SK-N-SH (cell line): ENCODE results near the gene GBP1. TPM values are rescaled to one million over a fixed set of nuclear protein-coding genes. Genes with fewer than 3 reads are reported as not detected.

ENCODE experiments used
- CTCF ChIA-PET: fragments of 300-600, 350-600 bp; formaldehyde crosslinking; extraction: SDS; loops from one replicate; lab custom pipeline; 2021; lab: Yijun Ruan, JAX
- POLR2A ChIA-PET: fragments of 350-600 bp; sonication (Branson Sonifier 250); formaldehyde crosslinking; extraction: SDS; loops from one replicate; lab custom pipeline; 2020; ENCODE audit warnings: antibody characterized with exemption, inconsistent platforms; lab: Yijun Ruan, JAX
- DNase-seq: peaks from one replicate; pipeline ENCODE4 v3.0.0; 2012
- H2AFZ ChIP-seq: fragments of 200-600 bp; sonication (generic); 2 replicates; pipeline ENCODE4 v1.8.1; 2016; ENCODE audit warnings: antibody characterized with exemption, mild to moderate bottlenecking, low read depth
- H3F3A ChIP-seq: fragments of 200-600 bp; sonication (generic); replicated peaks from 2 replicates; pipeline ENCODE3; 2016; ENCODE audit warnings: antibody characterized with exemption, mild to moderate bottlenecking; ENCODE audit not compliant: insufficient read depth
- H3K27ac ChIP-seq, 2 experiments: fragments of 200-500 bp in 1 of 2; fragments of 200-600 bp in 1 of 2; sonication (Bioruptor generic) in 1 of 2; sonication (generic), shearing (Covaris generic) in 1 of 2; 2 replicates each; pipeline versions ENCODE4 v1.5.1 to v1.6.1; 2014 to 2016; ENCODE audit warnings: low read depth in 2 of 2, inconsistent platforms in 1 of 2, low read length in 1 of 2, mild to moderate bottlenecking in 1 of 2, mixed read lengths in 1 of 2
- H3K27me3 ChIP-seq: fragments of 200-600 bp; sonication (generic), shearing (Covaris generic); 2 replicates; pipeline ENCODE4 v1.6.1; 2016; ENCODE audit warnings: mixed run types; ENCODE audit not compliant: insufficient read depth
- H3K36me3 ChIP-seq, 2 experiments: fragments of 200-500 bp in 1 of 2; fragments of 200-600 bp in 1 of 2; sonication (Bioruptor generic) in 1 of 2; sonication (generic) in 1 of 2; replicated peaks in 1 of 2; 2 replicates each; pipeline versions ENCODE3 to v1.5.1; 2014 to 2016; ENCODE audit warnings: low read length in 1 of 2, mild to moderate bottlenecking in 1 of 2; ENCODE audit not compliant: insufficient read depth in 2 of 2, control insufficient read depth in 1 of 2
- H3K4me1 ChIP-seq, 2 experiments: fragments of 200-500 bp in 1 of 2; fragments of 200-600 bp in 1 of 2; sonication (Bioruptor generic) in 1 of 2; sonication (generic), shearing (Covaris generic) in 1 of 2; 2 replicates each; pipeline versions ENCODE4 v1.5.1 to v1.6.1; 2014 to 2016; ENCODE audit warnings: low read depth in 1 of 2, low read length in 1 of 2, mixed run types in 1 of 2; ENCODE audit not compliant: insufficient read depth in 2 of 2, control insufficient read depth in 1 of 2
- H3K4me2 ChIP-seq: fragments of 200-600 bp; sonication (generic), shearing (Covaris generic); 2 replicates; pipeline ENCODE4 v1.6.1; 2017; ENCODE audit warnings: mixed run types
- H3K4me3 ChIP-seq, 2 experiments: fragments of 200-500 bp in 1 of 2; fragments of 200-600 bp in 1 of 2; sonication (Bioruptor generic) in 1 of 2; sonication (generic), shearing (Covaris generic) in 1 of 2; 2 replicates each; pipeline versions ENCODE4 v1.5.1 to v1.8.1; 2014 to 2016; ENCODE audit warnings: low read depth in 2 of 2, inconsistent platforms in 1 of 2, low read length in 1 of 2, mild to moderate bottlenecking in 1 of 2, mixed read lengths in 1 of 2, moderate library complexity in 1 of 2
- H3K79me2 ChIP-seq: fragments of 200-600 bp; sonication (generic); 2 replicates; pipeline ENCODE4 v1.8.1; 2017; ENCODE audit warnings: mild to moderate bottlenecking; ENCODE audit not compliant: insufficient read depth
- H3K9ac ChIP-seq: fragments of 200-600 bp; sonication (generic); 2 replicates; pipeline ENCODE4 v1.6.1; 2017; ENCODE audit warnings: mixed run types
- H3K9me2 ChIP-seq: fragments of 200-600 bp; sonication (generic); 2 replicates; pipeline ENCODE4 v1.6.1; 2017; ENCODE audit warnings: mixed run types
- H3K9me3 ChIP-seq: fragments of 200-600 bp; sonication (generic); 2 replicates; pipeline ENCODE4 v1.6.1; 2017; ENCODE audit warnings: mixed run types, mild to moderate bottlenecking, moderate library complexity
- H4K20me1 ChIP-seq: fragments of 200-600 bp; sonication (generic); 2 replicates; pipeline ENCODE4 v1.6.1; 2017; ENCODE audit warnings: mild to moderate bottlenecking, mixed run types; ENCODE audit not compliant: insufficient read depth
- ELF1 ChIP-seq: IDR thresholded peaks from 2 replicates; pipeline ENCODE4 v1.4.0; 2012
- FOSL2 ChIP-seq: IDR thresholded peaks from 2 replicates; pipeline ENCODE4 v1.4.0; 2012; ENCODE audit warnings: low read depth, mild to moderate bottlenecking, moderate library complexity, borderline replicate concordance
- FOXM1 ChIP-seq: IDR thresholded peaks from 2 replicates; pipeline ENCODE4 v1.4.0; 2012; ENCODE audit warnings: low read depth, mild to moderate bottlenecking
- GATA2 ChIP-seq: sonication (generic); formaldehyde crosslinking; IDR thresholded peaks from 2 replicates; pipeline ENCODE4 v1.5.0; 2020; ENCODE audit warnings: mild to moderate bottlenecking, missing genetic modification reagents
- IRF3 ChIP-seq: fragments of 150-350 bp; IDR thresholded peaks from 2 replicates; pipeline ENCODE4 v1.6.1; 2016; ENCODE audit warnings: mild to moderate bottlenecking, low read depth, low read length
- MEF2A ChIP-seq: IDR thresholded peaks from 2 replicates; pipeline ENCODE4 v1.4.0; 2012; ENCODE audit warnings: low read depth, borderline replicate concordance
- NFIC ChIP-seq: IDR thresholded peaks from 2 replicates; pipeline ENCODE4 v1.4.0; 2012; ENCODE audit warnings: borderline replicate concordance
- NRF1 ChIP-seq: IDR thresholded peaks from 2 replicates; pipeline ENCODE4 v1.6.1; 2012; ENCODE audit warnings: low read depth, mild to moderate bottlenecking, low read length
- PBX3 ChIP-seq: IDR thresholded peaks from 2 replicates; pipeline ENCODE4; 2012
- POLR2AphosphoS5 ChIP-seq: IDR thresholded peaks from 2 replicates; pipeline ENCODE4 v1.6.1; 2012; ENCODE audit warnings: low read depth, low read length
- REST ChIP-seq: IDR thresholded peaks from 2 replicates; pipeline ENCODE4 v1.6.1; 2012; ENCODE audit warnings: mild to moderate bottlenecking, low read depth, low read length, moderate library complexity
- SIN3A ChIP-seq: IDR thresholded peaks from 2 replicates; pipeline ENCODE4 v1.6.1; 2012; ENCODE audit warnings: low read depth, mild to moderate bottlenecking, low read length, moderate library complexity, borderline replicate concordance
- TAF1 ChIP-seq: IDR thresholded peaks from 2 replicates; pipeline ENCODE4 v1.6.1; 2012; ENCODE audit warnings: low read depth, mild to moderate bottlenecking, low read length, moderate library complexity, borderline replicate concordance
- USF1 ChIP-seq: IDR thresholded peaks from 2 replicates; pipeline ENCODE4 v1.4.0; 2012; ENCODE audit warnings: low read depth, borderline replicate concordance
- WGBS: methylation state at CpG from one replicate; pipeline ENCODE4 v1.1.6; 2017; ENCODE audit warnings: low lambda C conversion rate; 5-methylcytosine and 5-hydroxymethylcytosine counted together
- polyA plus RNA-seq, 3 experiments: library from polyadenylated mRNA; depleted of rRNA; stranded (reverse); fragments of >200 nt; gene quantifications; 2 replicates each; pipeline ENCODE4 v1.2.3, GENCODE V29; 2012

Gene GBP1
- polyA plus RNA-seq, 1 of the 3 experiments (the other 2 are of a cell fraction): 7.4 TPM

- no peak overlapping the region for H3K4me2 ChIP-seq
- POLR2A ChIA-PET: no interaction called here
- no peak overlapping the region; the same call in 1 of the 2 replicates for H2AFZ ChIP-seq
- CTCF ChIA-PET: no interaction called here
- H3K9me2 ChIP-seq: no peaks in the 10 kb centered on the region
- no peak overlapping the region for H3K4me3 ChIP-seq
- H3K4me1 ChIP-seq: no peaks in the 10 kb centered on the region
- no peak for DNase-seq
- H3K9me3 ChIP-seq: 0 out of 2 replicates have a peak, but pooled peaks cover 6% of the 10 kb centered on the region
- 60% methylated on average over 3 of the region's 3 CpGs for WGBS
- no peak for TF ChIP-seq REST
- no peak for TF ChIP-seq NRF1
- TF ChIP-seq GATA2 (CRISPR knock-in tag): no peak
- no peak for TF ChIP-seq USF1
- TF ChIP-seq SIN3A: no peak
- TF ChIP-seq IRF3: no peak
- no peak for TF ChIP-seq FOSL2
- no peak for TF ChIP-seq NFIC
- TF ChIP-seq TAF1: no peak
- no peak for TF ChIP-seq POLR2AphosphoS5
- TF ChIP-seq ELF1: no peak
- TF ChIP-seq PBX3: no peak
- no peak for TF ChIP-seq FOXM1
- no peak for TF ChIP-seq MEF2A
- TF ChIP-seq, all 33 proteins: peak for 0
- Histone ChIP-seq H3K9ac (no peak overlapping the region), H3K36me3 (no peaks in the 10 kb centered on the region), H3F3A (no peaks in the 10 kb centered on the region), H3K27ac (no peak overlapping the region), H3K79me2 (peaks cover 16% of the 10 kb centered on the region), H4K20me1 (no peaks in the 10 kb centered on the region), H3K27me3 (no peaks in the 10 kb centered on the region)
Measured at GRCh38 chr1:89025928-89026327, 39.1 kb downstream of the GBP1 start.
